SJCRH30 (cell line): ENCODE measurements around the gene RBM22. TPM values are rescaled to one million over a fixed set of nuclear protein-coding genes. Genes with fewer than 3 reads are reported as not detected.

Experiments used
- DNase-seq, 2 experiments: peaks; one replicate each; pipeline ENCODE4 v3.0.0-alpha.2; 2015 to 2020
- H3K27ac ChIP-seq: fragments of 250-450 bp; sonication (Bioruptor Pico); 2 replicates; pipeline ENCODE4 v1.5.1; 2020; ENCODE audit warnings: mild to moderate bottlenecking, moderate library complexity
- H3K27me3 ChIP-seq: fragments of 250-450 bp; sonication (Bioruptor Pico); 2 replicates; pipeline ENCODE4 v1.5.1; 2020; ENCODE audit warnings: mild to moderate bottlenecking, moderate library complexity
- H3K36me3 ChIP-seq: fragments of 250-450 bp; sonication (Bioruptor Pico); 2 replicates; pipeline ENCODE4 v1.5.1; 2020; ENCODE audit warnings: mild to moderate bottlenecking, moderate library complexity
- H3K4me1 ChIP-seq: fragments of 250-450 bp; sonication (Bioruptor Pico); 2 replicates; pipeline ENCODE4 v1.5.1; 2020; ENCODE audit warnings: mild to moderate bottlenecking, moderate library complexity
- H3K4me3 ChIP-seq: fragments of 250-450 bp; sonication (Bioruptor Pico); 2 replicates; pipeline ENCODE4 v1.5.1; 2020; ENCODE audit warnings: mild to moderate bottlenecking, moderate library complexity
- H3K9me3 ChIP-seq: fragments of 250-450 bp; sonication (Bioruptor Pico); replicated peaks from 2 replicates; pipeline ENCODE4 v1.5.1; 2020; ENCODE audit warnings: mild to moderate bottlenecking, moderate library complexity
- total RNA-seq: library from RNA; depleted of rRNA; stranded (reverse); fragments of >200 nt; shearing (Covaris generic); gene quantifications from 2 replicates; pipeline ENCODE4 v1.2.3, GENCODE V29; 2014

RBM22 gene
- total RNA-seq, 1 experiment from 2014 or later, result 55.2 TPM

DNA sequence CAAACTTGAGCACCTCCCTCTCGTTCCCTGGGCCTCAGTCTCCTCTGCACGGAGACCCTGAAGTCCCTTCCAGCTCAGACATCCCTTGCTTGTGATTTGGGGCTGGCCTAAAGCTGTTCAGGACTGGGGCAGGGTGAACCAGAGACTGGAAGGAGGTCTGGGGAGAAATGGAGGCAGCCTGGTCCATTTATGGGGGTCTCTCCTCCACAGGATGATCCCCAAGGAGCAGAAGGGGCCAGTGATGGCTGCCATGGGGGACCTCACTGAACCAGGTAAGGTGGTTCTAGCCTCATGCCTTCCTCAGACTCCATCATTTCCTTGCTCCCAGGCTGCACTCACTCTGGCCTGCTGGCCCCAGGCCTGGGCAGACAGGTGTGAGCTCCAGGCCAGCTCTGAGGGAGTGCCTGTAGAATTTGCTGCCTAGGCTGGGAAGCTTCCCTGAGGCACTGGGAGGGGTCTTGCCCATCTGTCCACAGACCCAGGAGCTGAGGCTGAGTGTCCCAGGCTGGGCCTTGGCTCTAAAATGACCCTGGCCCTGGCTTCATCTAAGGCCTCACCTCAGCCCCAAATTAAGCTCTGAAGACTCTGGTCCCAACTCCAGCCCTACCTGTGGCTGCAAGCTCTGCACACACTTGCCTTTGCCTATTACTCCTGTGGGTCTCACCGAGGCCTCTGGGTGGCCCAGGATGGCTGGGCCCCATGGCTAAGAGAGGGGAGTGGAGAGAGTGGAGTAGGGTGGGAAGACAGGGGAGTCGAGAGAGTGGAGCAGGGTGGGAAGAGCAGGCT, 37.9 kb downstream of the RBM22 start:
- H3K9me3 ChIP-seq, result no peaks in the 10 kb centered on the region
- H3K4me1 ChIP-seq, result no peaks in the 10 kb centered on the region; the same call in 1 of the 2 replicates
- H3K27me3 ChIP-seq, result peaks cover 7% of the 10 kb centered on the region; the same call in 1 of the 2 replicates
- H3K36me3 ChIP-seq, result no peaks in the 10 kb centered on the region
- H3K4me3 ChIP-seq, result no peak overlapping the region
- no peak for DNase-seq
- H3K27ac ChIP-seq, result no peak overlapping the region

DNA sequence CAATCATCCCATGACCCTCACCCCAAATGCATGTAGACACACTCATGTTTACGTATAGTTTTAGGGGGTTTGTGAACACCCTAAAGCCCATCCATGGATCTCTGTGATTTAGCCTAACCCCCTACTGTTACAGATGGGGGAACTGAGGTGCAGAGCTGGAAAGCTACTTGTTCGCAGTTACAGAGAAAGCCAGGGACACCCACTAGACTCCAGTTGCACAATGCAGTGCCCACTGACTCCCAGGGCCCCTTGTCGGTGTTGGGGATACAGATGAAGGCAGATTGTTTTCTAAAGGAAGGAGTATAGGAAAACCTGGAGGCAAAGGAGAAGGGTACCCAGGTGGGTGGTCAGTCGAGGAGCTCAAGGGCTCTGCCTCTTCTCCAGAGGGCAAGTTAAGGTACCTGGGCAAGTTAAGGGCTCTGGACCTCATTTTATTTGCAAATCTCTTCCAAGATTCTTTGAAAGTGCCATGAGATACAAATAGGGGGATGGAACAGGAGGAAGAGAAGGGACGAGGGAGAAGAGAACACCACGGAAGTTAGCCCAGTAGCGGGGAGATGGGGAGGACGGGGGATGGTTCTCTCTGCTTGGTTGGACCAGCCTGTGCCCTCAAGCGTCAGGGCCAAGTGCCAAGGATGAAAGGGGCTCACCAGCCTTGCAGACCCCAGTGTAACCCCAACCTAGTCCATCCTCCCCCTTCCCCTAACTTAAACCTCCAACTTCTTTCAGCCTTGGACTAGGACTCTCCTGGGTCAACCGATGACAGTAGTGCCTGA, 38.9 kb downstream of the RBM22 start:
- DNase-seq, result no peak
- H3K4me1 ChIP-seq, result peaks cover 6% of the 10 kb centered on the region

DNA sequence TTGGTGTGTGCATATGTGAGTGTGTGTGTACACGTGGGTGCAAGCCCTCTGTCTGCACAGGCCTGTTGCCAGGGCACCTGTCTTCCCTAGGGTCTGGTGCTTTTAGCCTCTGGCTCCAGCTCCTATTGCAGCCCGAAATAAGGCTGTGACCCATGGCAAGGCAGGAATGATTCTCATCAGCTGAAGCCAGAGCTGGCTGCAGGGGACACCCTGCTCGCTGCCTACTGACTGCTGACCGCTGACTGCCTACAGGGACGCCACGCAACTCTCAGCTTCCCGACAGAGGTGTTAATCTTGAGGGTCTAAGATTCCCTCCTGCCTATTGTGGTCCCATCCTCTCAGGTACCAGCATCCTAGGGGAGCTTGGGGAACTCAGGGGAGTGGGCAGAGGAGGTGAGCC, 39.8 kb downstream of the RBM22 start, which contains the start of gene MYOZ3:
Gene MYOZ3, plus strand, starts transcription at position 166 of the 400 bp plus-strand sequence. CDS start 1,691 bp downstream, outside the sequence.
- peaks cover 6% of the 10 kb centered on the region for H3K4me1 ChIP-seq
- H3K9me3 ChIP-seq, result no peaks in the 10 kb centered on the region
- DNase-seq, result no peak
- H3K36me3 ChIP-seq, result no peaks in the 10 kb centered on the region
- 0 out of 2 replicates have a peak, but pooled peaks cover 3% of the 10 kb centered on the region for H3K27me3 ChIP-seq
- H3K4me3 ChIP-seq, result no peak within 1 kb of the TSS
- no peak within 1 kb of the TSS for H3K27ac ChIP-seq

More for the DNA sequence above, 38.9 kb downstream of the RBM22 start:
- Histone ChIP-seq H3K27me3 (0 out of 2 replicates have a peak, but pooled peaks cover 3% of the 10 kb centered on the region), H3K9me3 (no peaks in the 10 kb centered on the region), H3K36me3 (no peaks in the 10 kb centered on the region), H3K4me3 (no peak overlapping the region), H3K27ac (no peak overlapping the region)

DNA sequence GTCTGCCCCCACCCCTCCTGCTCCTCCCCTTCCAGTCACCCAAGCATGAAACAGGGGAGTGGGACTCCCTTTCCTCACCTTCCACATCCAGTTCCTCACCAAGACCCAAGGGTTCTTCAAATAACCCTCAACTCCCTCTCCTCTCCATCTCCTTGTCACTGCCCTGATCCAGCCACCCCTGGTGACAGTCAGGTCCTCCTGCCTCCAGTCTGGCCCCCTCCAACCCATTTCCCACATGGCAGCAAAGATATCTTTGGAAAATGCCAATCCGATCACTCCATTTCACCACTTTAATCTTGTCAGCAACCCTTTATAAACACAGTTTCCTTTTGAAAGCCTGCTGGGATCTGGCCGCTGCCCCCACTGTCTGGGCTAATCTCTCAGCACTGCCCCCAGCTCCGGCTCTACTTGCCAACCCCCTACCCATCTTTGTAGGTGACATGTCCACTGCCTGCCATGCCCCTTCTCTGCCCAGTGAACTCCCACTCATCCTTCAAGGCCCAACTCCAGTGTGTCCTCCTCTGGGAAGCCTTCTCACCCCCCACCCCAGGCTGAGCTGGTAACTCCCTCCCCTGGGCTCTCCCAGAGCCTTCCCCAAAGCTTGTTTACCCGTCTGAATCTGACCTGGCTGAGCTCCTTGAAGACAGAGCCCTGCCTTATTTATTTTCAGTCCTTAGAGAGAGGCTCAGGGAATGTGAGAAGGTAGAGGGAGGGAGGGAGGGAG, 40.6 kb downstream of the RBM22 start:
- H3K4me3 ChIP-seq, result no peak overlapping the region
- no peaks in the 10 kb centered on the region for H3K9me3 ChIP-seq
- H3K27ac ChIP-seq, result no peak overlapping the region
- peaks cover 6% of the 10 kb centered on the region for H3K4me1 ChIP-seq
- H3K36me3 ChIP-seq, result no peaks in the 10 kb centered on the region
- 0 out of 2 replicates have a peak, but pooled peaks cover 3% of the 10 kb centered on the region for H3K27me3 ChIP-seq
- no peak for DNase-seq

DNA sequence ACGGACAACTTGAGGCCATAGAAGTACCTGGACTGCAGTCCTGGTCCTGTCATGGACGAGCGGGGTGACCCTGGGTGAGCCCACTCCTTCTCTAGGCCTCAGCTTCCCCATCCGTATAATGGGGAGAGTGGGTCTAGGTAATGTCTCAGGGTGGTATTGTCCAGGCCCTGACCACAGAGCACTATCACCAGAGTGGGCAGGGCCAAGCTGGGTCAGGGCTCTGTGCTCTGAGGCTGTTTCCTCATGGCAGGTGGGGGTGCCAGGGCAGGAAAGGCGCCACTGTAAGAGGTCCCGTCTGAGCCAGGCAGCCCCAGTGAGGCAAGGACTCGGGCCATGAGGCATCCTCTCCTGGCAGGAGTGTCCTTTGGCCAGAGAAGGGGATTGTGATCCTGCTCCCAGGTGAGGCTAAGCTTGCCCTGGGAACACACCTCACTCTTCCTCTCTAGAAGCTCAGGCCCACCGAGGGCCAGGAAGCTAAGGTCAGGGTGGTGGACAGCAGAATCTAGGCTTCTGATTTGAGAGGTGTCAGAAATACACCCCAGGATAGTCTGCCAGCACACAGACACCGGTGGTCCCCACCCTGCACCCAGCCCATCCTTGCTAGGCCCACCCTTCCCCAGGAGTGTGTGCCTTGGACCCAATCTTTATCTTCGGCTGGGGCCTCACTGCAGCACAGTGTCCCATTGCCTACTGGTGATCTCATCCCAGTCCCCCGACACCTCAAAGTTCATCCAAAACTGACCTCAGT, 41.3 kb downstream of the RBM22 start:
- peaks cover 6% of the 10 kb centered on the region for H3K4me1 ChIP-seq
- no peaks in the 10 kb centered on the region for H3K36me3 ChIP-seq
- no peak for DNase-seq
- H3K4me3 ChIP-seq, result no peak overlapping the region
- no peak overlapping the region for H3K27ac ChIP-seq
- H3K9me3 ChIP-seq, result no peaks in the 10 kb centered on the region
- H3K27me3 ChIP-seq, result 0 out of 2 replicates have a peak, but pooled peaks cover 3% of the 10 kb centered on the region

DNA sequence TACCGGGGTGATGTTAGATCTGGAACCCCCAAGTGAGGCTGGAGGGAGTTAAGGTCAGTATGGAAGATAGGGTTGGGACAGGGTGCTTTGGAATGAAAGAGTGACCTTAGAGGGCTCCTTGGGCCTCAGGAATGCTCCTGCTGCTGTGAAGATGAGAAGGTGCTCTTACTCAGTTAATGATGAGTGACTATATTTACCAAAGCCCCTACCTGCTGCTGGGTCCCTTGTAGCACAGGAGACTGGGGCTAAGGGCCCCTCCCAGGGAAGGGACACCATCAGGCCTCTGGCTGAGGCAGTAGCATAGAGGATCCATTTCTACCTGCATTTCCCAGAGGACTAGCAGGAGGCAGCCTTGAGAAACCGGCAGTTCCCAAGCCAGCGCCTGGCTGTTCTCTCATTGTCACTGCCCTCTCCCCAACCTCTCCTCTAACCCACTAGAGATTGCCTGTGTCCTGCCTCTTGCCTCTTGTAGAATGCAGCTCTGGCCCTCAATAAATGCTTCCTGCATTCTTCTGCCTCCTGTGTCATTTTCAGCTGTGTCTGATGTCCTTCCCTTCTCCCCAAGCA, 42.1 kb downstream of the RBM22 start:
- Histone ChIP-seq H3K36me3 (no peaks in the 10 kb centered on the region), H3K27me3 (0 out of 2 replicates have a peak, but pooled peaks cover 3% of the 10 kb centered on the region), H3K27ac (no peak overlapping the region), H3K9me3 (no peaks in the 10 kb centered on the region), H3K4me3 (no peak overlapping the region), H3K4me1 (peaks cover 14% of the 10 kb centered on the region)
- DNase-seq, result no peak

DNA sequence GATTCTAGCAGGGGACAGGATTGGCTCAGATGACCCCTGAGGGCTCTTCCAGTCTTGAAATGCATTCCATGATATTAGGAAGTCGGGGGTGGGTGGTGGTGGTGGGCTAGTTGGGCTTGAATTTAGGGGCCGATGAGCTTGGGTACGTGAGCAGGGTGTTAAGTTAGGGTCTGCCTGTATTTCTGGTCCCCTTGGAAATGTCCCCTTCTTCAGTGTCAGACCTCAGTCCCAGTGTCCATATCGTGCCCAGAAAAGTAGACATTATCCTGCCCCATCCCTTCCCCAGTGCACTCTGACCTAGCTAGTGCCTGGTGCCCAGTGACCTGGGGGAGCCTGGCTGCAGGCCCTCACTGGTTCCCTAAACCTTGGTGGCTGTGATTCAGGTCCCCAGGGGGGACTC, 42.7 kb downstream of the RBM22 start:
- peaks cover 21% of the 10 kb centered on the region for H3K4me1 ChIP-seq

DNA sequence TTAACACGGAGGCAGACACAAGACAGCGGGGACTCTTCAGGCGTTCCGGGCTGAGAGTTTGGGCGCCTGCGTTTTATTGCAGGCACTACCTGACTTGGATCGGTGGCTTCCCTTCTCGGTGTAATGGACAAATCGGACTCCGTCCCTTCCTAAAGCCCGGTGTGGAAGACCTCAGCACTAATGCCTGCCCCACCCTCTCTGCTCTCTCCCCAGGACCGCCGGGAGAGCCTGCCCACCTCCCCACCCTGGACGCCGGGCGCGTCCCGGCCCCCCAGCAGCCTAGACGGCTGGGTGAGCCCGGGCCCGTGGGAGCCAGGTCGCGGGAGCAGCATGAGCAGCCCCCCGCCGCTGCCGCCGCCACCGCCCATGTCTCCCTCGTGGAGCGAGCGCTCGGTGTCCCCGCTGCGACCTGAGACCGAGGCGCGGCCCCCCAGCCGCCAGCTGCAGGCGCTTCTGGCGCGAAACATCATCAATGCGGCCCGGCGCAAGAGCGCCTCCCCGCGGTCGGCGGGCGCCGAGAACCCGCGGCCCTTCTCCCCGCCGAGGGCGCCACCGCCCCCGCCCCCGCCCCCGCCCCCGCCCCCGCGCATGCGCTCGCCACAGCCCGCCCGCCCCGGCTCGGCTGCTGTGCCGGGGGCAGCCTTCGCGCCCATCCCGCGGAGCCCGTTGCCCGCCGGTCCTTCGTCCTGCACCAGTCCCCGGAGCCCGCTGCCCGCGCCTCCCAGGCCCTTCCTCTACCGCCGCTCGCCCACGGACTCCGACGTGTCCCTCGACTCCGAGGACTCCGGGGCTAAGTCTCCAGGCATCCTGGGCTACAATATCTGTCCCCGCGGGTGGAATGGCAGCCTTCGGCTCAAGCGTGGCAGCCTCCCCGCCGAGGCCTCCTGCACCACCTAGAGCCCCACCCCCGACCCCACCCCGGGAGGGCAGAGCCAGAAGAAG, 44.4 kb downstream of the RBM22 start:
- H3K27ac ChIP-seq, result peak overlapping the region; percentile 88
- H3K9me3 ChIP-seq, result no peaks in the 10 kb centered on the region
- H3K4me1 ChIP-seq, result peaks cover 31% of the 10 kb centered on the region
- H3K27me3 ChIP-seq, result 0 out of 2 replicates have a peak, but pooled peaks cover 3% of the 10 kb centered on the region
- DNase-seq, result peak; percentile 83 to 87
- H3K4me3 ChIP-seq, result peak overlapping the region; percentile 69
- no peaks in the 10 kb centered on the region for H3K36me3 ChIP-seq

More for the DNA sequence above, 42.7 kb downstream of the RBM22 start:
- Histone ChIP-seq H3K9me3 (no peaks in the 10 kb centered on the region), H3K27ac (no peak overlapping the region), H3K27me3 (0 out of 2 replicates have a peak, but pooled peaks cover 3% of the 10 kb centered on the region), H3K36me3 (no peaks in the 10 kb centered on the region), H3K4me3 (no peak overlapping the region)
- DNase-seq, result no peak

DNA sequence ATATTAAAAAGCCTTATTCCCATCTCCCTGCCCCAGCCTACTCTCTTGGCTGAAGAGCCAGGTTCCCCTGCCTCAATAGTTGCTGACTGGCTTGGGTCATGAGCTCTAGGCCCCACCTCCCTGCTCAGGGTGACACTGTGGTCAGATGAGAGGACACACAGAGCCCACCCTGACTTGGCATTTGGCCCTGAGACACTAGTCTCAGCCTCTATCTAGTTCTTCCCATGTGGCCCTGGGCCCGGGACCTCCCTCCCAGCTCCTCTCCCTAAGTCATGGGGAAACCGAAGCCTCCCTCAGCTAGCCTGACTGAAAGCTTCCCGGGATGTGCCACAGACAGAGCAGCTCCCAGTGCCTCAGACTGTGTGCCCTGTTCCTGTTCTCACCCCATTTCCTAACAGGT, 45.6 kb downstream of the RBM22 start:
- H3K27ac ChIP-seq, result no peak overlapping the region
- no peaks in the 10 kb centered on the region for H3K9me3 ChIP-seq
- no peak overlapping the region for H3K4me3 ChIP-seq
- DNase-seq, result no peak
- no peaks in the 10 kb centered on the region for H3K27me3 ChIP-seq
- peaks cover 31% of the 10 kb centered on the region for H3K4me1 ChIP-seq
- H3K36me3 ChIP-seq, result no peaks in the 10 kb centered on the region

DNA sequence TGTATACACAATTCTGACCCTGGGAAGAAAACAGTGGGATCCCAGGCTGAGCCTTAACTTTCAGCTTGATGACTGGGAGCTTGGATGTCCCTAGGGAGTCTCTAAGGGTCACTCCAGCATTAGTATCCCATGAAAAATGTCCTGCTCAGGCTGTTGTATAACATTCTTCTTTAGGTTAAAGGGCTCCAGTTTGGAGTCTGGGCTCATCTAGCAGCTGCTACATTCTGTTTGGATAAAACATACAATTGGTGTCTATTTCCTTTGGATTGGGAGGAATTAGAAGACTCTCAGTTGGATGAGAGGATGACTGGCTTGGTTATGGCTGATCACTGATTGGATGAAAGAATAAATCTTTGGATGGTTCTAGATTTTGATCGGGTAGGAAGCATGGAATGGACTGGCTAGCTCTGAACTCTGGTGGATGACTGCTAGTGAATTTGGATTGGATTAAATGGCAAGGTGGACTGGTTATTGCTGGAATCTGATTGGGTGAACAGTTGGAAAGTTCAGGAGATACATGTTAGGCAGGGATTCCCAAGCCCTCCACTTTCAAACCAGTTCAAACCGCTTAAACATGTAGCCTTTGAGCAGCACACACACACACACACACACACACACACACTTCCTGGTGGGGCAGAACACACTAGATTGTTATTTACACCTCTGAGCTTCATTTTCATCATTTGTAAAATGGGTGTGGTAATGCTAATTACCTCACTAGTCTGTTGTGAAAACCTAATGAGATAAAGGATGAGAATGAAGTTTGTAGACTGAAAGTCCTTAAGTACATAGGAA, 46.9 kb downstream of the RBM22 start:
- peak overlapping the region; percentile 35 for H3K27ac ChIP-seq
- H3K9me3 ChIP-seq, result no peaks in the 10 kb centered on the region
- no peaks in the 10 kb centered on the region for H3K27me3 ChIP-seq
- peak in 1 of 2 experiments; percentile 62 for DNase-seq
- peaks cover 33% of the 10 kb centered on the region for H3K4me1 ChIP-seq
- no peak overlapping the region for H3K4me3 ChIP-seq
- H3K36me3 ChIP-seq, result peaks cover 4% of the 10 kb centered on the region; the same call in 1 of the 2 replicates

DNA sequence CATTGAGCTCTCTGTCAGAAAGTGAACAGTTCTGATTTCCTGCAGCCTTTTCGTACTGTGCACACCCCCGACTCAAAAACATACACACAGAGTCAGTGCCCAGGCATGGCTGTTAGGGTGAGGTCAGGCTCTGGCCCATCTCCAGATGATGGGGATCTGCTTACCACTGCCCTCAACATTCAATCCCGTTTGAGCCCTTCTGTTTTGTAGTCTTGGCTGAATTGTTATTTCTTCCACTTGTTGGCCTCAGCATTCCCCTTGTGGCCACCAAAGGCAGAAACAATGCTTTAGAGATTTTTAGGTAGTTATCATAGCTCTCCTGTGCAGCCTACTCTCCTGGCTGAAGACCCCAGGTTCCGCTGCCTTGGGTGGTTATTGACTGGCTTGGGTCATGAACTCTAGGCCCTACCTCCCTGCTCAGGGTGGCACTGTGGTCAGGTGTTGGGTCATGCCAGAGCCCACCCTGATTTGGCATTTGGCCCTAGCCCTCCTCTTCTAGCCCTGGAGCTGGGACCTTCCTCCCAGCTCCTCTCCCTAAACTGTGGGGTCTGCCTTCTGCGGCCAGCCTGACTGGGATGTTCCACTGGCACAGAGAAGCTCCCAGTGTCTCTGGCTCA, 47.6 kb downstream of the RBM22 start:
- Histone ChIP-seq H3K36me3 (peaks cover 7% of the 10 kb centered on the region; the same call in 1 of the 2 replicates), H3K9me3 (no peaks in the 10 kb centered on the region), H3K27ac (peak overlapping the region; percentile 35), H3K4me1 (peaks cover 40% of the 10 kb centered on the region), H3K4me3 (no peak overlapping the region), H3K27me3 (no peaks in the 10 kb centered on the region)
- peak in 1 of 2 experiments; percentile 55 for DNase-seq
